IPS-15b (cell line): ENCODE results near the gene URB1.

ENCODE experiments used
- H3K27me3 ChIP-seq: one replicate; pipeline ENCODE4 v1.6.1; 2013; ENCODE audit warnings: low read length; ENCODE audit not compliant: control insufficient read depth, insufficient read depth
- H3K36me3 ChIP-seq: one replicate; pipeline ENCODE4 v1.6.1; 2013; ENCODE audit warnings: low read length; ENCODE audit not compliant: control insufficient read depth, insufficient read depth
- H3K4me1 ChIP-seq: one replicate; pipeline ENCODE4 v1.6.1; 2013; ENCODE audit warnings: mild to moderate bottlenecking, low read length; ENCODE audit not compliant: control insufficient read depth, insufficient read depth
- H3K4me3 ChIP-seq: one replicate; pipeline ENCODE4 v1.5.1; 2013; ENCODE audit warnings: low read depth, low read length
- H3K9ac ChIP-seq: one replicate; pipeline ENCODE4 v1.6.1; 2013; ENCODE audit warnings: low read depth, mild to moderate bottlenecking, low read length
- H3K9me3 ChIP-seq: one replicate; pipeline ENCODE4 v1.6.1; 2013; ENCODE audit warnings: mild to moderate bottlenecking, low read length; ENCODE audit not compliant: control insufficient read depth, insufficient read depth

URB1 gene

GRCh38 chr21:32309906-32310460 lies 82.8 kb downstream of the URB1 start:
- Histone ChIP-seq H3K4me1 (peaks cover 9% of the 10 kb centered on the region), H3K4me3 (no peak overlapping the region), H3K36me3 (peaks cover 7% of the 10 kb centered on the region), H3K9me3 (no peaks in the 10 kb centered on the region), H3K27me3 (no peaks in the 10 kb centered on the region), H3K9ac (no peak overlapping the region)

GRCh38 chr21:32308696-32309095 lies 84.1 kb downstream of the URB1 start:
- H3K9me3 ChIP-seq: no peaks in the 10 kb centered on the region
- no peak overlapping the region for H3K9ac ChIP-seq
- H3K4me3 ChIP-seq: no peak overlapping the region
- H3K36me3 ChIP-seq: no peaks in the 10 kb centered on the region
- peaks cover 9% of the 10 kb centered on the region for H3K4me1 ChIP-seq
- H3K27me3 ChIP-seq: no peaks in the 10 kb centered on the region

GRCh38 chr21:32307706-32308105 lies 85.1 kb downstream of the URB1 start:
- Histone ChIP-seq H3K9me3 (no peaks in the 10 kb centered on the region), H3K4me1 (peaks cover 9% of the 10 kb centered on the region), H3K4me3 (no peak overlapping the region), H3K9ac (no peak overlapping the region), H3K36me3 (no peaks in the 10 kb centered on the region), H3K27me3 (no peaks in the 10 kb centered on the region)

GRCh38 chr21:32306021-32306780 lies 86.6 kb downstream of the URB1 start:
- H3K4me3 ChIP-seq: no peak overlapping the region
- H3K9ac ChIP-seq: no peak overlapping the region
- peaks cover 9% of the 10 kb centered on the region for H3K4me1 ChIP-seq
- no peaks in the 10 kb centered on the region for H3K27me3 ChIP-seq
- no peaks in the 10 kb centered on the region for H3K36me3 ChIP-seq
- H3K9me3 ChIP-seq: no peaks in the 10 kb centered on the region

- H3K9ac ChIP-seq: no peak overlapping the region
- peaks cover 5% of the 10 kb centered on the region for H3K36me3 ChIP-seq
- H3K9me3 ChIP-seq: no peaks in the 10 kb centered on the region
- no peaks in the 10 kb centered on the region for H3K27me3 ChIP-seq
- no peak overlapping the region for H3K4me3 ChIP-seq
- H3K4me1 ChIP-seq: peaks cover 9% of the 10 kb centered on the region
These were observed 87.8 kb downstream of the URB1 start for GRCh38 chr21:32304998-32305397.

GRCh38 chr21:32303385-32303784 lies 89.4 kb downstream of the URB1 start:
- Histone ChIP-seq H3K4me3 (no peak overlapping the region), H3K27me3 (no peaks in the 10 kb centered on the region), H3K36me3 (peaks cover 5% of the 10 kb centered on the region), H3K4me1 (peaks cover 9% of the 10 kb centered on the region), H3K9me3 (no peaks in the 10 kb centered on the region), H3K9ac (no peak overlapping the region)

- Histone ChIP-seq H3K36me3 (peaks cover 5% of the 10 kb centered on the region), H3K27me3 (no peaks in the 10 kb centered on the region), H3K9me3 (no peaks in the 10 kb centered on the region), H3K4me3 (no peak overlapping the region), H3K9ac (no peak overlapping the region), H3K4me1 (peaks cover 9% of the 10 kb centered on the region)
These were observed 90.3 kb downstream of the URB1 start for GRCh38 chr21:32302560-32302959.

- Histone ChIP-seq H3K27me3 (no peaks in the 10 kb centered on the region), H3K9ac (no peak overlapping the region), H3K4me3 (no peak overlapping the region), H3K36me3 (peaks cover 5% of the 10 kb centered on the region), H3K4me1 (peaks cover 8% of the 10 kb centered on the region), H3K9me3 (no peaks in the 10 kb centered on the region)
These were observed 91.2 kb downstream of the URB1 start for GRCh38 chr21:32301596-32301995.

GRCh38 chr21:32300117-32300681 lies 92.6 kb downstream of the URB1 start:
- H3K9me3 ChIP-seq: no peaks in the 10 kb centered on the region
- no peak overlapping the region for H3K9ac ChIP-seq
- H3K36me3 ChIP-seq: peaks cover 5% of the 10 kb centered on the region
- no peaks in the 10 kb centered on the region for H3K27me3 ChIP-seq
- no peak overlapping the region for H3K4me3 ChIP-seq
- H3K4me1 ChIP-seq: no peaks in the 10 kb centered on the region

- H3K9me3 ChIP-seq: no peaks in the 10 kb centered on the region
- H3K27me3 ChIP-seq: no peaks in the 10 kb centered on the region
- H3K4me3 ChIP-seq: no peak overlapping the region
- H3K4me1 ChIP-seq: no peaks in the 10 kb centered on the region
- H3K36me3 ChIP-seq: peaks cover 5% of the 10 kb centered on the region
- H3K9ac ChIP-seq: no peak overlapping the region
These were observed 93.1 kb downstream of the URB1 start for GRCh38 chr21:32299695-32300094.

- Histone ChIP-seq H3K27me3 (no peaks in the 10 kb centered on the region), H3K4me1 (no peaks in the 10 kb centered on the region), H3K9me3 (no peaks in the 10 kb centered on the region), H3K9ac (no peak within 1 kb of the TSS), H3K4me3 (no peak within 1 kb of the TSS), H3K36me3 (peaks cover 5% of the 10 kb centered on the region)
These were observed 94.1 kb downstream of the URB1 start, which contains the start of gene MRAP for GRCh38 chr21:32298658-32299081. MRAP (plus strand) TSS chr21:32298855; CDS start chr21:32298972, 117 bp downstream.

- Histone ChIP-seq H3K27me3 (no peaks in the 10 kb centered on the region), H3K4me3 (no peak overlapping the region), H3K4me1 (no peaks in the 10 kb centered on the region), H3K9ac (no peak overlapping the region), H3K9me3 (no peaks in the 10 kb centered on the region), H3K36me3 (peaks cover 5% of the 10 kb centered on the region)
These were observed 94.7 kb downstream of the URB1 start for GRCh38 chr21:32298148-32298559.
